Tibial nerve (tissue), 4 donors: ENCODE results near the gene EFCAB8. TPM values are rescaled to one million over a fixed set of nuclear protein-coding genes. Genes with fewer than 3 reads are reported as not detected.
"Not testable (repeated sequence)": the region's sequence is repeated elsewhere in the genome, so short reads cannot be mapped to it uniquely, and the experiment has no call there.

Source experiments
- DNase-seq, 2 donors: peaks; one replicate each; pipeline ENCODE4 v3.0.0-alpha.2; 2019; ENCODE audit warnings: low spot score in 2 of 2
- H3K27ac ChIP-seq, 4 donors: fragments of 200-600 bp; sonication (generic) in 3 of 4; one replicate each; pipeline ENCODE4 v1.5.1; 2017 to 2019; ENCODE audit warnings: mild to moderate bottlenecking in 1 of 4
- H3K27me3 ChIP-seq, 2 donors: fragments of 200-600 bp; sonication (generic) in 1 of 2; one replicate each; pipeline versions ENCODE4 v1.5.1 to v1.6.0; 2017 to 2019
- H3K36me3 ChIP-seq, 3 donors: fragments of 200-600 bp; sonication (generic); one replicate each; pipeline ENCODE4 v1.5.1; 2018 to 2019
- H3K4me1 ChIP-seq, 4 donors: fragments of 200-600 bp; sonication (generic) in 3 of 4; one replicate each; pipeline ENCODE4 v1.5.1; 2017 to 2019
- H3K4me3 ChIP-seq, 4 donors: fragments of 200-600 bp; sonication (generic) in 3 of 4; one replicate each; pipeline ENCODE4 v1.5.1; 2017 to 2019; ENCODE audit warnings: mild to moderate bottlenecking in 1 of 4, moderate library complexity in 1 of 4
- H3K9me3 ChIP-seq, 4 donors: fragments of 200-600 bp; sonication (generic) in 3 of 4; one replicate each; pipeline ENCODE4 v1.5.1; 2017 to 2019
- EP300 ChIP-seq, 2 donors: sonication (generic); formaldehyde crosslinking; IDR thresholded peaks; one replicate each; pipeline ENCODE4 v1.6.1; 2017; ENCODE audit warnings: antibody characterized with exemption in 2 of 2, mild to moderate bottlenecking in 1 of 2
- POLR2A ChIP-seq, 2 donors: fragments of 450-650 bp; IDR thresholded peaks; one replicate each; pipeline ENCODE4 v1.6.1; 2017; ENCODE audit warnings: antibody characterized with exemption in 2 of 2, mild to moderate bottlenecking in 2 of 2, moderate library complexity in 2 of 2
- WGBS, 2 donors: methylation state at CpG; one replicate each; pipeline ENCODE4 v1.1.5; 2018; 5-methylcytosine and 5-hydroxymethylcytosine counted together
- total RNA-seq, 4 donors: library from RNA; depleted of rRNA; stranded (reverse); fragments of >200 nt; gene quantifications; one replicate each; pipeline ENCODE4 v1.1.0, GENCODE V29; 2016
- TF ChIP-seq, protein P1 (sequence below), 5 experiments: fragments of 200-600 bp in 3 of 5; fragments of 450-650 bp in 2 of 5; sonication (generic) in 3 of 5; IDR thresholded peaks; one replicate each; pipeline ENCODE4 v1.5.1; 2016 to 2019; ENCODE audit warnings: antibody characterized with exemption in 5 of 5, mild to moderate bottlenecking in 3 of 5, moderate library complexity in 2 of 5

The EFCAB8 gene
- total RNA-seq, 4 donors from 2014 or later, result 0.30 to 0.87 TPM; not detected in 2

- Histone ChIP-seq H3K27ac (peak overlapping the region in 3 of 4 donors; percentile 69 to 79 (median 74)), H3K4me3 (no peak overlapping the region), H3K9me3 (no peaks in the 10 kb centered on the region), H3K4me1 (peaks cover 0 to 37% (median 23%) of the 10 kb centered on the region in 4 donors), H3K27me3 (no peaks in the 10 kb centered on the region), H3K36me3 (no peaks in the 10 kb centered on the region)
- no peak for DNase-seq
- WGBS, 2 donors, result 26 to 31% methylated on average over 6 of the region's 6 CpGs
- TF ChIP-seq EP300 (IDR thresholded peaks at IDR 0.05), result no peak
- TF ChIP-seq, protein P1, sequence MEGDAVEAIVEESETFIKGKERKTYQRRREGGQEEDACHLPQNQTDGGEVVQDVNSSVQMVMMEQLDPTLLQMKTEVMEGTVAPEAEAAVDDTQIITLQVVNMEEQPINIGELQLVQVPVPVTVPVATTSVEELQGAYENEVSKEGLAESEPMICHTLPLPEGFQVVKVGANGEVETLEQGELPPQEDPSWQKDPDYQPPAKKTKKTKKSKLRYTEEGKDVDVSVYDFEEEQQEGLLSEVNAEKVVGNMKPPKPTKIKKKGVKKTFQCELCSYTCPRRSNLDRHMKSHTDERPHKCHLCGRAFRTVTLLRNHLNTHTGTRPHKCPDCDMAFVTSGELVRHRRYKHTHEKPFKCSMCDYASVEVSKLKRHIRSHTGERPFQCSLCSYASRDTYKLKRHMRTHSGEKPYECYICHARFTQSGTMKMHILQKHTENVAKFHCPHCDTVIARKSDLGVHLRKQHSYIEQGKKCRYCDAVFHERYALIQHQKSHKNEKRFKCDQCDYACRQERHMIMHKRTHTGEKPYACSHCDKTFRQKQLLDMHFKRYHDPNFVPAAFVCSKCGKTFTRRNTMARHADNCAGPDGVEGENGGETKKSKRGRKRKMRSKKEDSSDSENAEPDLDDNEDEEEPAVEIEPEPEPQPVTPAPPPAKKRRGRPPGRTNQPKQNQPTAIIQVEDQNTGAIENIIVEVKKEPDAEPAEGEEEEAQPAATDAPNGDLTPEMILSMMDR (IDR thresholded peaks at IDR 0.05), result no peak
- no peak for TF ChIP-seq POLR2A (IDR thresholded peaks at IDR 0.05)
Measured at GRCh38 chr20:32971703-32972161, 113.0 kb downstream of the EFCAB8 start.

- Histone ChIP-seq H3K27ac (peak overlapping the region in 3 of 4 donors; percentile 47 to 79 (median 69)), H3K9me3 (no peaks in the 10 kb centered on the region), H3K4me1 (peaks cover 0 to 36% (median 23%) of the 10 kb centered on the region in 4 donors), H3K27me3 (no peaks in the 10 kb centered on the region), H3K4me3 (no peak overlapping the region), H3K36me3 (no peaks in the 10 kb centered on the region)
- DNase-seq, result no peak
- TF ChIP-seq POLR2A (IDR thresholded peaks at IDR 0.05), result no peak
- WGBS, 2 donors, result 56 to 73% methylated on average over 5 to 9 of the region's 13 CpGs
Measured at GRCh38 chr20:32972181-32973076, 113.7 kb downstream of the EFCAB8 start.

- H3K9me3 ChIP-seq, result no peaks in the 10 kb centered on the region
- TF ChIP-seq, protein P1 (IDR thresholded peaks at IDR 0.05), result no peak
- TF ChIP-seq POLR2A (IDR thresholded peaks at IDR 0.05) (no peak), EP300 (IDR thresholded peaks at IDR 0.05) (no peak)
- H3K36me3 ChIP-seq, result no peaks in the 10 kb centered on the region
- 86 to 90% methylated on average over 10 of the region's 10 CpGs for WGBS, 2 donors
- H3K27me3 ChIP-seq, result no peaks in the 10 kb centered on the region
- H3K4me1 ChIP-seq, result peaks cover 0 to 35% (median 23%) of the 10 kb centered on the region in 4 donors
- no peak overlapping the region for H3K4me3 ChIP-seq
- no peak for DNase-seq
- peak overlapping the region in 1 of 4 donors; percentile 69 for H3K27ac ChIP-seq
Measured at GRCh38 chr20:32973077-32973717, 114.5 kb downstream of the EFCAB8 start.

DNA sequence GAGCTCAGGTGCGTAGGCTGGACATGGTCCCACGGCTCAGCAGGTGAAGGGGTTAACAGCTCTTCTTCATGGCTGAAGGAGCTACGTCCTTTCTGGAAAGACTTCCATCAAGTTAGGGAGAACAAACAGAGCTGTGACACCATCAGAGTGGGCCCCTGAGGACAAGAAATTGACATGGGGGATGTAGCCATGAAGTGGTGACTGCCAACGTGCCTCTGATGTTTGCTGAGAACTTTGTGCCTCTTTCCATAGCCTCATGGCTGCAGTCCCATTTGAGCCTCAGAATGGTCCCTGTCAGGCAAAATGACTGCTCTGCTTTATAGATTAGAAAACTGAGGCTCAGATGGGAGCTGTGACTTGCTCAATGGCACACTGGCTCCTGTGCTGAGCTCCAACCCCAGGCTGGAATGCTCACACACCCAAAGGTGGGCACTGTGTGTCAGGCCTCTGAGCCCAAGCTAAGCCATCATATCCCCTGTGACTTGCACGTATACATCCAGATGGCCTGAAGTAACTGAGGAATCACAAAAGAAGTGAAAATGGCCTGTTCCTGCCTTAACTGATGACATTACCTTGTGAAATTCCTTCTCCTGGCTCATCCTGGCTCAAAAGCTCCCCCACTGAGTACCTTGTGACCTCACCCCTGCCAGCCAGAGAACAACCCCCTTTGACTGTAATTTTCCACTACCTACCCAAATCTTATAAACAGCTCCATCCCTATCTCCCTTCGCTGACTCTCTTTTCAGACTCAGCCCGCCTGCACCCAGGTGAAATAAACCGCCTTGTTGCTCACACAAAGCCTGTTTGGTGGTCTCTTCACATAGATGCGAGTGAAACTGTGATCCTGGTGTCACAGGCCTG, 115.7 kb downstream of the EFCAB8 start:
- H3K36me3 ChIP-seq, DNase-seq, H3K27me3 ChIP-seq, H3K9me3 ChIP-seq, H3K4me3 ChIP-seq: not testable (repeated sequence)
- peak overlapping the region in 1 of 4 donors; percentile 26 for H3K27ac ChIP-seq
- WGBS, 2 donors, result 73 to 82% methylated on average over 9 of the region's 9 CpGs
- peaks cover 0 to 33% (median 18%) of the 10 kb centered on the region in 4 donors for H3K4me1 ChIP-seq

DNA sequence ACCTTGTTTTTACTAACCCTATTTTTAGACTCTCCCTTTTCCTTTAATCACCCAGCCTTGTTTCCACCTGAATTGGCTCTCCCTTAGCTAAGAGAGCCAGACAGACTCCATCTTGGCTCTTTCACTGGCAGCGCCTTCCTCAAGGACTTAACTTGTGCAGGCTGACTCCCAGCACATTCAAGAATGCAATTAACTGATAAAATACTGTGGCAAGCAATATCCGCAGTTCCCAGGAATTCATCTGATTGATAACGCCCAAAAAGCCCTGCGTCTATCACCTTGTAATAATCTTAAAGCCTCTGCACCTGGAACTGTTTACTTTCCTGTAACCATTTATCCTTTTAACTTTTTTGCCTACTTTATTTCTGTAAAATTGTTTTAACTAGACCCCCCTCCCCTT, 116.4 kb downstream of the EFCAB8 start:
- not testable (repeated sequence) for H3K27ac ChIP-seq, H3K9me3 ChIP-seq, H3K36me3 ChIP-seq, DNase-seq, H3K27me3 ChIP-seq, H3K4me3 ChIP-seq
- H3K4me1 ChIP-seq, result peaks cover 0 to 28% (median 19%) of the 10 kb centered on the region in 4 donors
- 77 to 86% methylated on average over 4 of the region's 4 CpGs for WGBS, 2 donors
